HL-60 (cell line): ENCODE data around the gene CDIPT.

Experiments used
- DNase-seq, 2 experiments: peaks; one replicate each; pipeline ENCODE4 v3.0.0-alpha.2; 2010 to 2020; ENCODE audit warnings: low read depth in 1 of 2, low spot score in 1 of 2
- H3K27ac ChIP-seq: fragments of 250-450 bp; sonication (Bioruptor Pico); replicated peaks from 2 replicates; pipeline ENCODE4 v1.5.1; 2020; ENCODE audit warnings: mild to moderate bottlenecking, moderate library complexity
- H3K27me3 ChIP-seq: fragments of 250-450 bp; sonication (Bioruptor Pico); 2 replicates; pipeline ENCODE4 v1.5.1; 2021; ENCODE audit warnings: mild to moderate bottlenecking, moderate library complexity; ENCODE audit not compliant: insufficient read depth, poor library complexity, severe bottlenecking
- H3K4me3 ChIP-seq: replicated peaks from 2 replicates; pipeline ENCODE4 v1.5.1; 2011; ENCODE audit warnings: mild to moderate bottlenecking, control low read depth, low read length; ENCODE audit not compliant: insufficient read depth
- CTCF ChIP-seq: IDR thresholded peaks from one replicate; pipeline ENCODE4 v1.5.1; 2011; ENCODE audit warnings: low read length, control low read depth, inconsistent platforms; ENCODE audit not compliant: insufficient read depth
- GABPA ChIP-seq: IDR thresholded peaks from 2 replicates; pipeline ENCODE4 v1.6.1; 2012; ENCODE audit warnings: low read depth
- POLR2AphosphoS5 ChIP-seq: IDR thresholded peaks from 2 replicates; pipeline ENCODE4 v1.6.1; 2012; ENCODE audit warnings: low read depth
- SPI1 ChIP-seq: IDR thresholded peaks from 2 replicates; pipeline ENCODE4 v1.6.1; 2012; ENCODE audit warnings: low read depth, mild to moderate bottlenecking, borderline replicate concordance
- TF ChIP-seq, protein P1 (sequence below): IDR thresholded peaks from 2 replicates; pipeline ENCODE4 v1.6.1; 2012; ENCODE audit warnings: low read depth; ENCODE audit not compliant: insufficient replicate concordance

Gene CDIPT

GRCh38 chr16:29864205-29864604 lies 1.2 kb upstream of the CDIPT start:
- H3K4me3 ChIP-seq: no peak overlapping the region
- no peak overlapping the region for H3K27ac ChIP-seq
- no peaks in the 10 kb centered on the region for H3K27me3 ChIP-seq
- DNase-seq: no peak
- no peak for TF ChIP-seq SPI1
- no peak for TF ChIP-seq CTCF
- no peak for TF ChIP-seq POLR2AphosphoS5
- TF ChIP-seq, protein P1, sequence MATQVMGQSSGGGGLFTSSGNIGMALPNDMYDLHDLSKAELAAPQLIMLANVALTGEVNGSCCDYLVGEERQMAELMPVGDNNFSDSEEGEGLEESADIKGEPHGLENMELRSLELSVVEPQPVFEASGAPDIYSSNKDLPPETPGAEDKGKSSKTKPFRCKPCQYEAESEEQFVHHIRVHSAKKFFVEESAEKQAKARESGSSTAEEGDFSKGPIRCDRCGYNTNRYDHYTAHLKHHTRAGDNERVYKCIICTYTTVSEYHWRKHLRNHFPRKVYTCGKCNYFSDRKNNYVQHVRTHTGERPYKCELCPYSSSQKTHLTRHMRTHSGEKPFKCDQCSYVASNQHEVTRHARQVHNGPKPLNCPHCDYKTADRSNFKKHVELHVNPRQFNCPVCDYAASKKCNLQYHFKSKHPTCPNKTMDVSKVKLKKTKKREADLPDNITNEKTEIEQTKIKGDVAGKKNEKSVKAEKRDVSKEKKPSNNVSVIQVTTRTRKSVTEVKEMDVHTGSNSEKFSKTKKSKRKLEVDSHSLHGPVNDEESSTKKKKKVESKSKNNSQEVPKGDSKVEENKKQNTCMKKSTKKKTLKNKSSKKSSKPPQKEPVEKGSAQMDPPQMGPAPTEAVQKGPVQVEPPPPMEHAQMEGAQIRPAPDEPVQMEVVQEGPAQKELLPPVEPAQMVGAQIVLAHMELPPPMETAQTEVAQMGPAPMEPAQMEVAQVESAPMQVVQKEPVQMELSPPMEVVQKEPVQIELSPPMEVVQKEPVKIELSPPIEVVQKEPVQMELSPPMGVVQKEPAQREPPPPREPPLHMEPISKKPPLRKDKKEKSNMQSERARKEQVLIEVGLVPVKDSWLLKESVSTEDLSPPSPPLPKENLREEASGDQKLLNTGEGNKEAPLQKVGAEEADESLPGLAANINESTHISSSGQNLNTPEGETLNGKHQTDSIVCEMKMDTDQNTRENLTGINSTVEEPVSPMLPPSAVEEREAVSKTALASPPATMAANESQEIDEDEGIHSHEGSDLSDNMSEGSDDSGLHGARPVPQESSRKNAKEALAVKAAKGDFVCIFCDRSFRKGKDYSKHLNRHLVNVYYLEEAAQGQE: no peak
- TF ChIP-seq GABPA: no peak

DNA sequence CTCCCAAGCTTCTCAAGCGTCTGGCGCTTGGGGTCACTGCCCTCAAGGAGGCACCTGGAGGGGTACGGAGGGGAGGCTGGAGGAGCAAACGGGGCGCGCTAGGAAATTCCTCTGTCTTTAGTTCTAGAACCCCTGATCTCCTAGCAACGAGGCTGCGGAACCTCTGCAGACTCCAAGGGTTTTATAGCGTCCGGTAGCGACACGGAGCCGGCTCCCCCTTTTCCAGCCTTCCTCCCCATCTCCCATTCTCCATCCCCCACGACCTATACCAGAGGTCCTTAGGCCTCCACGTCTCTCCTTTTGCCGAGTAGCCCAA lies 601 bp upstream of the CDIPT start:
- peak overlapping the region; percentile 100 for H3K27ac ChIP-seq

DNA sequence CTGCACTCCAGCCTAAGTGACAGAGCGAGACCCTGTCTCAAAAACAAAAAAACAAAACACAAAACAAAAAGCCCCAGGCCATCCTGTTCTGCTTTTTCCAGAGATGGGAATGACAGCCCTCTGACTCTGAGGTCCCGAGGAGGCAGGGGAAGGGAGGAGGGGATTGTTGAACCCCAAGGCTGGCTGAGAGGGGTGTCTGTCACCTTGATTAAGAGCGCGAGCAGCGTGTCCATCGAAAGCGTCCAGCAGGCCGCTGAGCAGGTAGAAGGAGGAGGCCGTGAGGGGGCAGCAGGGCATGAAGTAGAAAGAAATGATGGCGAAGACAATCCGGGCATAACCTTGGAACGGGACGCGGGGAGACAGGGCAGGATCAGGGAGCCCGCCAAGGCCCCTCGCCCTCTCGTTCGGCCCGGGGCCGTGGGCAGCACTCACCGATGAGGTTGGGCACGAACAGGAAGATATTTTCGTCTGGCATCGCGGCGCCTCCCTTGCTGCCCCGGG lies 593 bp downstream of the CDIPT start:
- peak overlapping the region; percentile 100 for H3K27ac ChIP-seq

More for the DNA sequence above, 601 bp upstream of the CDIPT start:
- Histone ChIP-seq H3K27me3 (no peaks in the 10 kb centered on the region), H3K4me3 (peak overlapping the region; percentile 13; the same call in 1 of the 2 replicates)
- no peak; the same call in 1 of the 2 replicates for TF ChIP-seq POLR2AphosphoS5
- TF ChIP-seq, protein P1: no peak
- no peak for TF ChIP-seq SPI1
- TF ChIP-seq GABPA: no peak
- TF ChIP-seq CTCF: no peak
- DNase-seq: no peak

More for the DNA sequence above, 593 bp downstream of the CDIPT start:
- Histone ChIP-seq H3K4me3 (peak overlapping the region; percentile 81), H3K27me3 (no peaks in the 10 kb centered on the region)
- TF ChIP-seq CTCF (no peak), SPI1 (no peak), GABPA (no peak), POLR2AphosphoS5 (no peak)
- TF ChIP-seq, protein P1: no peak
- peak in 1 of 2 experiments; percentile 10 for DNase-seq
